HepG2 (cell line): ENCODE results near the gene ITGB3.

Experiments
- GABPA ChIP-seq, 2 experiments: IDR thresholded peaks; 2 replicates each; pipeline ENCODE4 v1.6.1; 2011 to 2016; ENCODE audit warnings: low read depth in 2 of 2, low read length in 1 of 2, missing biosample characterization in 1 of 2, missing genetic modification characterization in 1 of 2
- ZFP36L1 ChIP-seq: sonication (generic); formaldehyde crosslinking; IDR thresholded peaks from 2 replicates; pipeline ENCODE4 v1.8.0; 2022; ENCODE audit warnings: mild to moderate bottlenecking, missing genetic modification reagents, moderate library complexity

DNA sequence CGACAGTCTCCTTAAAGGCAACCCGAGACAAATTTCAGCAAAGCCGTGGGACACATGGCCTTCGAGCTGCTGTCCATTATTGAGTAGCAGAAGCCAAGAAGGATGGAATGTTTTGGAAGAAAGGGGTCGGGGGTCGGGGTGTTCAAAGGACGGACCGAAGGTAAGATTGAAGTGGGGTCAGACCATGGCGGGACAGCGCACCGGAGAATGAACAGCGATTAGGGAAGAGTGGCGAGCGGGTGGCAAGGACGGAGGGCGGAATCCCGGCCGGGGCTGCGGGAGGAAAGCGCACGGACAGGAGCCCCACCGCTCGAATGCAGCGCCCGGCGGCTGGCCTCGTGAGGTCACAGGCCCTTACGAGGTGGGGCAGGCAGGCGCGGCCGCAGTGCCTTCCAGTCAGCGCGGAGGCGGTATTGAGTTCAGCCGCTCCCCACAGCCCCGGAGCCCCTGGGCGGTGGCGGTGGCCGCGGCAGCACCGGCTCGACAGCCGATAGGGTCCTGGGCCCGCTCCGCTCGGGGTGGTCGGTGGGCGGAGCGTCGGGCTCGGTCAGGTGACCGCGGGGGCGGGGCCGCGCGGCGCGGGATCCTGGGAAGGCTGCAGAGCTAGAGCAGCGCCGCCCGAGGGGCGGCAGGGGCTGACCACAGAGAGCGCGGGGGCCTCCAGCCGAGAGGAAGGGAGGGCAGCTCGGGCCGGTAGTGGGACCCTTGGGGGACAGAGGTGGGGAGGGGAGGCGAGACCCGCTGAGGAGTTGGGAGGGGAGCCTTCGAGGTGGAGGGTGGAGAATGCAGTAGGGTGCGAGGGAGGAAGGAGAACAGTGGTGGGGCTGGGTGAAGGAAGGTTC, 70.0 kb downstream of the ITGB3 start, which contains the start of gene EFCAB13:
- TF ChIP-seq ZFP36L1 (CRISPR knock-in tag) (peak; percentile 75; the same call in 1 of the 2 replicates), GABPA (IDR thresholded peaks at IDR 0.05; ENCODE audit: low read depth, low read length) (0 out of 2 replicates have a peak, but pooled peaks have one; percentile 5), GABPA (CRISPR knock-in tag; IDR thresholded peaks at IDR 0.05; ENCODE audit: low read depth) (0 out of 2 replicates have a peak, but pooled peaks have one; percentile 13)
